GM12875 (cell line): Measurements from ENCODE around the gene HOXA7.

Experiments
- H3K4me3 ChIP-seq: one replicate; pipeline ENCODE4 v1.5.1; 2011; ENCODE audit warnings: low read depth, low read length, control low read depth
- TF ChIP-seq, protein P1 (sequence below): IDR thresholded peaks from 2 replicates; pipeline ENCODE4 v1.5.1; 2011; ENCODE audit warnings: low read depth, mild to moderate bottlenecking, control low read depth, inconsistent platforms, low read length, moderate library complexity, borderline replicate concordance; ENCODE audit not compliant: insufficient read depth

The HOXA7 gene

GRCh38 chr7:27110186-27111031 lies 46.1 kb downstream of the HOXA7 start:
- H3K4me3 ChIP-seq, result no peak overlapping the region
- TF ChIP-seq, protein P1, sequence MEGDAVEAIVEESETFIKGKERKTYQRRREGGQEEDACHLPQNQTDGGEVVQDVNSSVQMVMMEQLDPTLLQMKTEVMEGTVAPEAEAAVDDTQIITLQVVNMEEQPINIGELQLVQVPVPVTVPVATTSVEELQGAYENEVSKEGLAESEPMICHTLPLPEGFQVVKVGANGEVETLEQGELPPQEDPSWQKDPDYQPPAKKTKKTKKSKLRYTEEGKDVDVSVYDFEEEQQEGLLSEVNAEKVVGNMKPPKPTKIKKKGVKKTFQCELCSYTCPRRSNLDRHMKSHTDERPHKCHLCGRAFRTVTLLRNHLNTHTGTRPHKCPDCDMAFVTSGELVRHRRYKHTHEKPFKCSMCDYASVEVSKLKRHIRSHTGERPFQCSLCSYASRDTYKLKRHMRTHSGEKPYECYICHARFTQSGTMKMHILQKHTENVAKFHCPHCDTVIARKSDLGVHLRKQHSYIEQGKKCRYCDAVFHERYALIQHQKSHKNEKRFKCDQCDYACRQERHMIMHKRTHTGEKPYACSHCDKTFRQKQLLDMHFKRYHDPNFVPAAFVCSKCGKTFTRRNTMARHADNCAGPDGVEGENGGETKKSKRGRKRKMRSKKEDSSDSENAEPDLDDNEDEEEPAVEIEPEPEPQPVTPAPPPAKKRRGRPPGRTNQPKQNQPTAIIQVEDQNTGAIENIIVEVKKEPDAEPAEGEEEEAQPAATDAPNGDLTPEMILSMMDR, result no peak

DNA sequence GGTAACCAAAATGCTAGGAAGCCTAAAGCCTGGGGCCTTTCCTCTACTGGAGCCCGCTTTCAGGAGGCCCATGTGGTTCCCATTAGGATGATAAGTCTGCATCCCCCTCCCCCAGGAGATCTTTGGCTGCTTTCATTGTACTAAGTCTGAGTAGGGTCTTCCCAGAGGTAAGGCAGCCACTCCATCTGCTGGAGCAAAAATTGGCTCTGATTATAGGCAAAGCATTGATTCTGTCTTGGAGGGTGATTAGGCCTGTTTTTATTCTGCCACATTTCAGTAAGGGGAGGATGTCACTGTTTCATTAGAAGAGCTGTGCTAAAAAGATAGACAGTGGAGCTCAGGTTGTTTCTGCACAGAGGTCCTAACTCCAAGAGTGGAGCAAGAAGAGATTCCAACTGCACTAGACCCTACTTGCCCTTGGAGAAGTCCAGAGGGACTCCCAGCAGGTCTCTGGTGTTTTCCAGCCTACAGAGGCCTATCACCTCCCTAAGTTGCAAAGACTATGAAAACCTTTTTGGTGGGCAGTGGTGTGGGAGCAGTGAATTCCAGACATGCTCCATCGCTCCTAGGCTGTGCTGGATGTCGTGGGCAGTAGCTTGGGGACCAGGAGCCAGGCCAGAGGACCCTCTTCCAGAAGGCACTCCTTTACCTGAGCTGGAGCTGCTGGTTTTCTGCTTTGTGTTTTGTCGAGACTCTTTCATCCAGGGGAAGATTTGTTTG lies 46.8 kb downstream of the HOXA7 start:
- H3K4me3 ChIP-seq, result no peak overlapping the region
- TF ChIP-seq, protein P1, result no peak

- TF ChIP-seq, protein P1, result no peak
- no peak overlapping the region for H3K4me3 ChIP-seq
These were observed 47.9 kb downstream of the HOXA7 start for GRCh38 chr7:27108390-27109127.

DNA sequence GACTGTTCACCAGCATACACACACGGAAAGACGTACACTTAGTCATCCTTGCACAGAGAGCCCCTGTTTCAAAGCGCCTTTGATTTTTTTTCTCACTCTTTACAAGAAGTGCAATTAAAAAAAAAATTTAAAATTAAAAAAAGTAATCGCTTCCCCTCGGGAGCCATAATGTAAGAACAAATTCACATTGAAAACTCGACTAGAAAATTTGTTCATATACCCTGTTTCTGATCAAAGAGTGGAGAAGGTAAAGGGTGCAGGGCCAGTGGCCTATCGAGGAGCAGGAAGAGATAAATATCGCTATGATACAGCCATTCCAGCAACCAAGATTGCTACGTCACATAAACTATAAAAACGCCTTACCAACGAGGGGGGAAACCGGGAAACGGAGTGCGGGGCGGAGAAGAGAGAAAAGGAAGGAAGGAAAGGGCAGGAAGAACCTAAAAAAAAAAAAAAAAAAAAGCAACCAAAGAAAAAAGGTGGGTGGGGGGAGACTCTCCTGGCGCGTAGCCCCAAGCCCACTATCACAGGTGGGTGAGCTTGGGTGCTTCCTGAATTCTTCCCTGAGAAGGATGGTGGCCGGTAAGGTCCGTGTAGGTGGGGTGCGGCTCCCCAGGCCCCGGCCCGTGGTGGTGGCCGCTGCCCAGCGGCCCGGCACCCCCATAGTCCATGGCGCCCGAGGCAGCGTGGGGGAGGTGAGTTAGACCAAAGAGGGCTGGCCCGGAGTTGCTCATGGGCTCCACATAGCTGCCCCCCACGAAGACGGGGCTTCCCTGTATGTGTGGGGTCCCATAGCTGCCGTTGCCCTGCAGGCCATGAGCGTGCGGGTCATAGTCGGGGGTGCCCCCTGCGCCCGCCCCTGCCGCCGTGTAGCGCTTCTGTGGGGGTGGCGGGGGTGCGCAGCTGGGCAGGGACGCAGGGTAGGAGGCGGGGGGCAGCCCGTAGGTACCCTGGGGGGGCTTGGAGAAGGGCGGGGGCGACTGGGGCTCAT lies 48.8 kb downstream of the HOXA7 start:
- H3K4me3 ChIP-seq, result no peak overlapping the region

DNA sequence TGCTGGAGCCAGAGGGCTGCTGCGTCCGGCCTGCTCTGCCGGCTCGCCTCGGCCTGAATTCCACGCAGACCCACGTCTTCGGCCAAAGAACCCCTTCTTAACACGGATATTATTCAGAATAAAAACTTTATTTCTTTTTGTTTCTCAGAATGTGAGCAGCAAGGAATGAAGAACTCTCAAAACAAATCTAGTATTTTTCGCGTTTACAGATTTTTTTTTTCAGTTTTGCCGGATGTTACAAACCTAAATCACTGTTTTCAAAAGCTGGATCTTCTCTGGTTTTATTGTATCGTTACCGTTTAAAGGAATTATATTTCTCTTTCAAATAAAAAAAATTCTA lies 49.6 kb downstream of the HOXA7 start:
- H3K4me3 ChIP-seq, result no peak overlapping the region
- TF ChIP-seq, protein P1, result no peak

More for the DNA sequence above, 48.8 kb downstream of the HOXA7 start:
- TF ChIP-seq, protein P1, result no peak

- no peak overlapping the region for H3K4me3 ChIP-seq
- TF ChIP-seq, protein P1, result no peak
These were observed 50.1 kb downstream of the HOXA7 start for GRCh38 chr7:27106181-27106900.
